SK-N-SH treated with all-trans-retinoic acid at 6 μM for 48 hours (cell line): Measurements from ENCODE around the gene RALGPS1.

ENCODE experiments used
- BACH2 ChIP-seq: fragments of 250-450 bp; sonication (Bioruptor Pico); IDR thresholded peaks from 2 replicates; pipeline ENCODE4 v1.9.0; 2021; ENCODE audit warnings: mild to moderate bottlenecking, borderline replicate concordance
- CSDC2 ChIP-seq: fragments of 250-450 bp; sonication (Bioruptor Pico); IDR thresholded peaks from 2 replicates; pipeline ENCODE4 v1.5.0; 2020; ENCODE audit warnings: mild to moderate bottlenecking, moderate library complexity
- ESRRG ChIP-seq: fragments of 250-450 bp; sonication (Bioruptor Pico); IDR thresholded peaks from 2 replicates; pipeline ENCODE4 v1.6.1; 2021; ENCODE audit warnings: mild to moderate bottlenecking
- PPARA ChIP-seq: fragments of 250-450 bp; sonication (Bioruptor Pico); IDR thresholded peaks from 2 replicates; pipeline ENCODE4 v1.5.0; 2020; ENCODE audit warnings: mild to moderate bottlenecking, borderline replicate concordance
- ZFP3 ChIP-seq: fragments of 250-450 bp; sonication (Bioruptor Pico); IDR thresholded peaks from 2 replicates; pipeline ENCODE4 v1.5.0; 2020; ENCODE audit warnings: mild to moderate bottlenecking, moderate library complexity

DNA sequence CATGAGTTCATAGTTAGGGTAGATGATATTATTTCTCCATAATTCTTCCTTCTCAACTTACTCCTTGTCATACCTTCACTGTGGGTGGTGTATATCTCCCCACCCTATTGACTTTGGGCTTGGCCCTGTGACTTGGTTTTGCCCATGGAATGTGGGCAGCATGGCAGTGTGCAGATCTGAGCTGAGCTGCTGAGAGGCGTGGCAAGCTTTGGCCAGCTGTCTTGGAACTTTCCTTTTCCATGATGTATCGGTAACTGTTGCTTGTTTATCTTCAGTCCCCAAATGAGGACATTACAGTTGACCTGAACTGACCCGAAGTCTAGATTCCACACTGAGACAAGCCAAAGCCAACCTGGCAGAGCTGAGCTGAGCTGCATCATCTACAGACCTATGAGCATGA, 70.4 kb downstream of the RALGPS1 start:
- TF ChIP-seq ESRRG (CRISPR knock-in tag) (no peak), ZFP3 (CRISPR knock-in tag) (no peak), BACH2 (CRISPR knock-in tag) (no peak), CSDC2 (CRISPR knock-in tag) (no peak), PPARA (CRISPR knock-in tag) (no peak)
